T-helper 1 cell (primary cell): ENCODE results near the gene PARP12.
"Not testable (repeated sequence)": the region's sequence is repeated elsewhere in the genome, so short reads cannot be mapped to it uniquely, and the experiment has no call there.

Experiments
- DNase-seq, 5 donors: peaks; one replicate each; pipeline ENCODE4 v3.0.0-alpha.2; 2012 to 2020
- total RNA-seq, 4 donors: gene quantifications; one replicate each; lab custom pipeline; 2026; lab: John Stamatoyannopoulos, UW

PARP12 gene
- total RNA-seq = 80.4 to 132 (median 124) reads per million in 4 donors

GRCh38 chr7:140062528-140063299 lies at the start of gene PARP12:
Gene PARP12 (minus strand): TSS chr7:140062951. CDS start chr7:140062847, 104 bp downstream.
- peak; percentile 83 to 93 (median 85) for DNase-seq

- not testable (repeated sequence) for DNase-seq
Observed at GRCh38 chr7:140108777-140109176, 46.0 kb upstream of the PARP12 start.

- DNase-seq = no peak
Observed at GRCh38 chr7:140096459-140096858, 33.7 kb upstream of the PARP12 start.

- no peak for DNase-seq
Observed at GRCh38 chr7:140093375-140093774, 30.6 kb upstream of the PARP12 start.

GRCh38 chr7:140085447-140085846 lies 22.7 kb upstream of the PARP12 start:
- DNase-seq = no peak

GRCh38 chr7:140084972-140085371 lies 22.2 kb upstream of the PARP12 start:
- peak in 1 of 5 donors; percentile 70 for DNase-seq

GRCh38 chr7:140084142-140084655 lies 21.4 kb upstream of the PARP12 start:
- DNase-seq = no peak

- DNase-seq = no peak
Observed at GRCh38 chr7:140082770-140083169, 20.0 kb upstream of the PARP12 start.

GRCh38 chr7:140081774-140082425 lies 19.1 kb upstream of the PARP12 start:
- no peak for DNase-seq

GRCh38 chr7:140080919-140081318 lies 18.2 kb upstream of the PARP12 start:
- DNase-seq = no peak

- no peak for DNase-seq
Observed at GRCh38 chr7:140079121-140079536, 16.4 kb upstream of the PARP12 start.

GRCh38 chr7:140078392-140078791 lies 15.6 kb upstream of the PARP12 start:
- no peak for DNase-seq

GRCh38 chr7:140074780-140075179 lies 12.0 kb upstream of the PARP12 start:
- no peak for DNase-seq

GRCh38 chr7:140070546-140070945 lies 7.8 kb upstream of the PARP12 start:
- no peak for DNase-seq

- no peak for DNase-seq
Observed at GRCh38 chr7:140069298-140069949, 6.7 kb upstream of the PARP12 start.

GRCh38 chr7:140068033-140068432 lies 5.3 kb upstream of the PARP12 start:
- DNase-seq = no peak

GRCh38 chr7:140067052-140067451 lies 4.3 kb upstream of the PARP12 start:
- no peak for DNase-seq

GRCh38 chr7:140062118-140062527 lies 628 bp downstream of the PARP12 start:
- peak; percentile 33 to 53 (median 48) for DNase-seq

GRCh38 chr7:140061607-140061930 lies 1.2 kb downstream of the PARP12 start:
- DNase-seq = no peak

GRCh38 chr7:140060788-140061606 lies 1.8 kb downstream of the PARP12 start:
- no peak for DNase-seq

GRCh38 chr7:140060243-140060630 lies 2.5 kb downstream of the PARP12 start:
- DNase-seq = no peak
